Peyer's patch (tissue), 4 donors: ENCODE measurements around the gene EHD2.

ENCODE experiments used
- CTCF ChIP-seq, 6 experiments: fragments of 450-650 bp in 4 of 6; fragments of 200-600 bp in 2 of 6; sonication (generic) in 1 of 6; IDR thresholded peaks; one replicate each; pipeline ENCODE4 v1.5.1; 2017 to 2019; ENCODE audit warnings: antibody characterized with exemption in 6 of 6, mild to moderate bottlenecking in 3 of 6, moderate library complexity in 1 of 6
- POLR2A ChIP-seq, 2 donors: fragments of 450-650 bp; IDR thresholded peaks; one replicate each; pipeline ENCODE4 v1.5.1; 2017; ENCODE audit warnings: antibody characterized with exemption in 2 of 2, mild to moderate bottlenecking in 2 of 2, moderate library complexity in 2 of 2

DNA sequence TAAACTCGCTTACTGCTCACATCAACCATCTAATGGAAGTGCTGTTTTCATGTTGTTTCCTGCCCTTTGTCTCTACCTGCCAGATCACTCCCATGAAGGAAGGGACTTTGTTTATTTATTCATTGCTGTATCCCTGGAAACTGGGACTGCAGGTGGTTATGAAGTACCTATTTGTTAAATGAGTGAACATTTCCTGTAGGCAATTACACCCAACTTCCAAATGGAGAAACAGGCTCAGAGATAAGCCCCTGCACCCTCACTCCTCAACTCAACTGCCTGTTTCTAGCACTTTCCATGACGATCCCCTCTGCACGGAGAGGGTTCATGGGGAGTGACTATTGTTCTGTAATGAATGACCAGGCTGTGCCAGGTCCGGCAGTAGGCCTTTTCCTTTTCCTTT is 63.3 kb downstream of the EHD2 start:
- no peak for TF ChIP-seq POLR2A (IDR thresholded peaks at IDR 0.05)
- no peak for TF ChIP-seq CTCF (IDR thresholded peaks at IDR 0.05)
